GM18867 (cell line): ENCODE results near the gene CCDC149.

ENCODE experiments used
- ATAC-seq: cut with Tn5 transposase; IDR thresholded peaks from one replicate; pipeline ENCODE4 v1.9.1; 2021; ENCODE audit warnings: mild to moderate bottlenecking, moderate library complexity; ENCODE audit not compliant: unreplicated experiment

The CCDC149 gene

DNA sequence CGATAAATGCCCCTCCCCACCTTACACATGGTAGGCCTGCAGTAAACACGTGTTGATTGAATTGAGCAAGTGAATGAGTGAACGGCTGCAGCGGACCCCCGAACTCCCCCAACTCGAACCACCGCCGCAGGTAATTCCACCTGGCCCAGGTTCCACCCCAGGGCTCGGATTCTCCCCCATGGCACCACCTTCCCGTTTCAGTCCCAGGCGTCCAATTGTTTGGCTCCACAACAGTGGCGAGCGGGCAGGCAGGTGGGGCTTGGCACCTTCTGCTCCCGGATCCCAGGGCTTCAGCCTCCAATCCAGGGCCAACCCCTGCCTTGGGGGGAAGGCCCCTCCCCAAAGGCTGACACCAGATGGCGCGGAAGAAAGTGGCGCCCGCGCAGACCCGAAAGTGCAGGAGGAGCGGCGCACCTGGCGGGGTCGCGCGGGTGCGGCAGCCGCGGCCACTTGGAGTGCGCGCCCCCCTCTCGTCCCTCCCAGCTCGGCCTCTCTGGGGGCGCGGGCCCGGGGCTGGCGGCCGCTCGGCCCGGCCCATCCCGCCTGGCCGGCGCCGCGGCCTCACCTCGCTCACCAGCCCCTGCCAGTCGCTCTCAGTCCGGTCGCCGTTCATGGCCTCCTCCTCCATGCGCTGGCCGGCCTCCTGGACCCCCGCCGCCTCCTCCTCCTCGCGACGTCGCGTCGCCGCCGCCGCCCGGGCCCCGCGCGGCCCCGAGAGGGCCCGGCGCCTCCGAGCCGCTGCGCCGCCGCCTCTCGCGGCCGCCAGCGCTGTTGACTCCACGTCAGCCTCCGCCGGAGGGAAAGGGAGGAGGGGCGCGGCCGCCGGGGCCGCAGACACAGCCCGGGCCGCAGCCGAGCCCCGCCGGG is at the start of gene CCDC149:
Gene CCDC149, minus strand, starts transcription at position 791 of the 867 bp plus-strand sequence. Its CDS starts 178 bp downstream, at position 613.
- no peak for ATAC-seq

- ATAC-seq = no peak
Measured at GRCh38 chr4:24957886-24958285, 45.0 kb upstream of the CCDC149 start.

GRCh38 chr4:24956763-24957162 is 43.9 kb upstream of the CCDC149 start:
- ATAC-seq = no peak

DNA sequence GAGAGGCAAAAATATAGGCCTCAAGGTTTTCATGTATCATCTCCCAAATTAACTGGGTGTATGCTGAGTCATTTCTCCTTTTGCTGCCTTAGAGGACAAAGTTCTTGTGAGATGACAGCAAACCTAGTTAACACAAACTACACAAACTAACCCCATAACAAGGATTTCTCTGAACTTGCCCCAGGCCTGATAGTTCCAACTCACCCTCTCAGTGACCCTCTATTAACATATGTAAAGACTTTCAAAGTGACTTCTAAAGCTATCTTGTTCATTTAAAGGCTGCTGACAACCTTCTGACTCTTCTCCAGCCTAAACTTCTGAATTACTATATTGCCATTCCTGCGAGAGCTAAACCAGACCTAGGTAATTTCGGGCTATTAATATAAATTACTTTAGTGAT is 43.2 kb upstream of the CCDC149 start:
- ATAC-seq = no peak

GRCh38 chr4:24952667-24953066 is 39.8 kb upstream of the CCDC149 start:
- ATAC-seq = no peak

DNA sequence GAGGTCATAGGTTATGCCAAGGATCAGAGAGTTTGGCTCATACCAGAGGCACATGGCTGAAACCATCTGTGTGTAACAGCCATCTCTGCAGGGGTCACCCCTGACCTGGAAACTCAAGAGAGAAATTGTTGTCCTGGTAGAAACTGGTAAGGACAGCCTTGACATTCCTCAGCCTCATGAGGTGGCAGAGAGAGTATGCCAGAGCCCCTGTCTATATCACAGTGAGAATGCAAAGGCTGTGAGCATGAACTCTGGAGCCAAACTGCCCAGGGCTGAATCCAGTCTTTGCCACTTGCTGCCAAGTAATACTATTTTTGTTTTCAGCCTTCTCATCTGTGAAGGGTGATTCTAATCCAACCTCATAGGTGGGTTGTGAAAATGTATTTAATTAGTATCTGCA is 37.1 kb upstream of the CCDC149 start:
- ATAC-seq = no peak

DNA sequence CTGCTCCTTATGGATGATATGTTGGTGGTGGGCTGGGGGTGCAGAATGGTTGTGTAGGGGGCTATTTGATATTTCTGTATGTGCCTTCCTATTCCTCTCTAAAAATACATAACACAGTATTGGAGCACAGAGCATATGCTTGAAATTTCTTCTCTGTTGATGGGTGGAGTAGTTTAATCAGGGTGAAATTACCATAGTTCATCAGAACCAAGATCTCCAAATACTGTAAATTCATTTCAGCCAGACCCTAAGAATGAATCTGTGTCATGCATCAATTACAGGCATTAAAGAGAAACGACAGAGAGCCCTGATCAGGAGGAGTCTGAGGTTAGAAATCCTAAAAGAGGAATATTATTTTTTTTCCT is 25.1 kb upstream of the CCDC149 start:
- no peak for ATAC-seq

GRCh38 chr4:24937176-24937916 is 24.5 kb upstream of the CCDC149 start:
- ATAC-seq = no peak

DNA sequence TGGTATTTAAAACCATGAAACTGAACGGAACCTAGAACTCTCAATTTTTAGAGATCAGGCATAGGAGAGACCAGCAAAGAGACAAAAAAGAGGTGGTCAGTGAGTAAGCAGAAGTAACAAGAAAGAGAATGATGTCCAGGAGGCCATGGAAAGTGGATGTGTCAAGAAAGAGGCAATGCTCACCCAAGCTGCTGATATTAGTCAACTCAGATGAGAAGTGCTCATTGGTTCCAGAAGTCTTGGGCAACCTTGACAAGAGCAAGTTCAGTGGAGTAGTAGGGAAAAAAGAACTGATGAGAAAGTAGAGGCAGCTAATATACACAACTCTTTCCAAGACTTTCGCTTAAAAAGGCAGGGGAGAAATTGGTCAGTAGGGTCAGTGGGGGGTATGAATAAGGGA is 23.0 kb upstream of the CCDC149 start:
- no peak for ATAC-seq

- ATAC-seq = no peak
Measured at GRCh38 chr4:24934311-24934710, 21.5 kb upstream of the CCDC149 start.

DNA sequence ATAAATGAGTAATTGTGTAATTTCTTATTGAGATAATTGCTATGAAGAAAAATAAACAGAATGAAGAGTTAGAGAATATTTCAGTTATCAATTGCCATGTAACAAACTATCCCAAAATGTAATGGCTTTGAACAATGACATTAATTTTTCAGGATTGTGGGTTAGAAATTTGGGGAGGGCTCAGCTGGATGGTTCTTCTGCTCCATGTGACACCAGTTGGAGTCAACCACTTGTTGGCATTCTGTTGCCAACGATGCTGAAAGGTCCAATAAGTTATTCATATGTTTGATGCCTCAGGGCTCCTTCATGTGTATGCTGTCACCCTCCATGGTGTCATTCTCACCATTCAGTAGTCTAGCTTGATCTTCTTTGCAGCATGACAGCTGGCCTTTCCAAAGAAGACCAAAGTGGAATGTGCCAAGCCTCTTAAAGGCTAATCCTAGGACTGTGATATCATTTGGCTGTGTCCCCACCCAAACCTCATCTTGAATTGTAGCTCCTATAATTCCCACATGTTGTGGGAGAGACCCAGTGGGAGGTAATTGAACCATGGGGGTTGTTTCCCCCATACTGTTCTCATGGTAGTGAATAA is 20.9 kb upstream of the CCDC149 start:
- no peak for ATAC-seq

- no peak for ATAC-seq
Measured at GRCh38 chr4:24932515-24933225, 19.8 kb upstream of the CCDC149 start.

DNA sequence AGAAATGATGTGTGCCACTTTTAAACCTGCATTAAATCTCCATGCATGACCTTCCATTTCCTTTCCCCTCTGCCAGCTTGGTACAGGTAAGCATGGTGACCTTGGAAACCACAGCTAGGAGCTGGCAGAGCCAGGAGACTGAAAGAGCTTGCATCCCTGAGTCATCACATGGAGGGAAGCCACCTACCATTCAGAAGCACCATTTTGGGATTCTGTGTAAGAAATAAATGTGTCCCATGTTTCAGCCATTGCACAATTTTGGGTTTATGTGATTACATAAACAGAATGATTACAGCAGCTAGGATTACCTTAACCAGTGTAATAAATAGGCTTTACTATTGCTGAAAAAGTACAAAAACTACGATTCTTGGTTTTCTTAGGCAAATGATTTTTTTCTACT is 17.3 kb upstream of the CCDC149 start:
- no peak for ATAC-seq

- ATAC-seq = no peak
Measured at GRCh38 chr4:24928708-24929107, 15.9 kb upstream of the CCDC149 start.

- no peak for ATAC-seq
Measured at GRCh38 chr4:24927049-24927448, 14.2 kb upstream of the CCDC149 start.

GRCh38 chr4:24924309-24924781 is 11.5 kb upstream of the CCDC149 start:
- ATAC-seq = no peak

DNA sequence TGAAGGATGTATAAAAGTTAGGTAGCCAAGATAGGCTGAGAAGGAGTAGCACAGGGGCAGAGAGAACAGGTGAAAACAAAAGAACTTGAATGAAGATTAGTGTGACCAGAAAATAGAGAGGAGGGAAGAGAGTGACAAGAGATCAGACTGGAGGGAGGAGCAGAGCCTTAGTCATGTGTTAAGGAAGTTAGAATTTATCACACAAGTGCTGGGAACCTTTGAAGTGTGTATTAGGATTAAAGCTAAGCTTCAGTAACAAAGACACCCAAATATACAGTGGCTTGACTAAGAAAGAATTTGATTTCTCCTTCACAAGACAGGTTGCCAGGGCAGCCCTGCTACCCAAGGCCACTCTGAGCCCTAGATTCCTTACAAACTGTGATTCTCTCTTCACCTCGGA is 10.7 kb upstream of the CCDC149 start:
- no peak for ATAC-seq

GRCh38 chr4:24923002-24923401 is 10.2 kb upstream of the CCDC149 start:
- ATAC-seq = no peak

- ATAC-seq = no peak
Measured at GRCh38 chr4:24922416-24922815, 9.6 kb upstream of the CCDC149 start.

GRCh38 chr4:24921491-24921890 is 8.6 kb upstream of the CCDC149 start:
- no peak for ATAC-seq

DNA sequence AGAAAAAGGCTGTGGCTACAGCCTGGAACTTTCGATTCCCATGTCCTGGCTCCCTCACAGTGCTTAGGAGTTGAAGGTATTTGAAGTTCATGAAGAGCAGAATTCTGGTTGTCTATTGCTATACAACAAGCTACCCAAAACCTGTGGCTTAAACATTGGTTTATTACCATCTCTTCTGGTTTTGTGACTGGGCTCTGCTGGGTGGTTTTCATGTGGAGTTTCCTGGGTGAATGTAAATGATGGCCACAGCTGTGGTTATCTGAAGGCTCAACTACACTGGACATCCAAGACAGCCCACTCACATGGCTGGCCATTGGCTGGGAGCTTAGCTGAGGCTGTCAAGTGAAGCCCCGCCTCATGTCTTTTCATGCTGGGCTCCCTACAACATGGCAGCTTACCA is 7.2 kb upstream of the CCDC149 start:
- no peak for ATAC-seq
